ENCODE measurements around the gene MEAF6.
"Not testable (repeated sequence)": the region's sequence is repeated elsewhere in the genome, so short reads cannot be mapped to it uniquely, and the experiment has no call there.

Gene MEAF6

DNA sequence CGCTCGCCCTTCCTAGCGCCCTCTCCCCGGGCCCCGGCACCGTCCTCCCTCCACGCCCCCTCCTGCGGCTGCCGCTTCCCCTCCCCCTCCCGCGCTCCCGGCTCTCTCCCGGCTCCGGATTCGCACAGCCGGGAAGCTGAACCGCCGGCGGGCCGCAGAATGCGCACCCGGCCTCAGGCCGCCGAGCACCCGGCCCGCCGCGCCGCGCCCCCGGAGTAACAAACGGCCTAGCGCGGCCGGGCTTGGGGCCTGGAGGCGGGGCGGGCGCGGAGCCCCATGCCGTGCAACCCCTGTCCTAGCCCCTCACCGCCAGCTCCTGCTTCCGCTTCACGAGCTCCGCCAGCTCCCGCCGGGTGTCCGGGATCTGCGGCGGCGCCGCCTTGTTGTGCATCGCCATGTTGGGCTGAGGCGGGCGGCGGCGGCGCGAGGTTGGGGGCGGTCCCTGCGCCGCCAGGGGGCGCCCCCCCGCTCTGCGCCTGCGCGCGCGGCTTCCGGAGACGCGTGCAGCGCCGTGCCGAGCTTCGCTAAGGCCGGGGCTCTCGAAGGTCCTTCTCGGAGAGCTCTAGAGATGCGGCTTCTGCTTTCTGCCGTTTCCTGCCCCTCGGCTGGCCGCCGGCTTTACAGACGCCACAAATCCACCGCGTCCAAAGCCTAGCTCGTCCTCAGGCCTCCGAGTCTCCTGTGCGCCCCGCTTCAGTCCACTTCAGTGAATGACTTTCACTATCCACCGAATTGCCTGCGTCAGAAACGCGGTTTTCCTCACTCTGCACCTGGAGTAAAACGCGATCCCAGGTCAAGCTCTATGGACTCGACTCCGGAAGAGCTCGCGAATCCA is at the start of gene MEAF6:
Gene MEAF6, minus strand, starts transcription at position 417 of the 835 bp plus-strand sequence. Its CDS starts 20 bp downstream, at position 397.
- DNase-seq (ENCODE audit: low read depth), result peak; percentile 71

DNA sequence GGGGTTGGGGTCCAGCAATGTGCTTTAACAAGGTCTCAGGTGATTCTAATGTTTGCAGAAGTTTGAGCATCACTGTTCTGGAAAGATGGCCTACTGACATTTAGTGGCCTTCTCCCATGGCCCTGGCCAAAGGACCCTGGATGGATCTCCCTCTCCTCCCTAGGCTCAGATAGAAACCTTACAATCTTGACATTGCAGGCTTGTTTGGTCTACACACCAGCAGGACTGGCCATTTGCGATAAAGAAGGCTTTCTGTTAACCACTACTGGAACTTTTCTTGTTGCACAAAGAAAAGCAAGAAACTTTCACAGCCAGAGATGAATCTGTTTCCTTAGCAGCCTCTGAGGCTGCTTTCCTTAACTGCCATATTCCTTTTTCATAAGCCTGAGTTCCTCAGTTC is 48.4 kb upstream of the MEAF6 start:
- DNase-seq (ENCODE audit: low read depth), result no peak

DNA sequence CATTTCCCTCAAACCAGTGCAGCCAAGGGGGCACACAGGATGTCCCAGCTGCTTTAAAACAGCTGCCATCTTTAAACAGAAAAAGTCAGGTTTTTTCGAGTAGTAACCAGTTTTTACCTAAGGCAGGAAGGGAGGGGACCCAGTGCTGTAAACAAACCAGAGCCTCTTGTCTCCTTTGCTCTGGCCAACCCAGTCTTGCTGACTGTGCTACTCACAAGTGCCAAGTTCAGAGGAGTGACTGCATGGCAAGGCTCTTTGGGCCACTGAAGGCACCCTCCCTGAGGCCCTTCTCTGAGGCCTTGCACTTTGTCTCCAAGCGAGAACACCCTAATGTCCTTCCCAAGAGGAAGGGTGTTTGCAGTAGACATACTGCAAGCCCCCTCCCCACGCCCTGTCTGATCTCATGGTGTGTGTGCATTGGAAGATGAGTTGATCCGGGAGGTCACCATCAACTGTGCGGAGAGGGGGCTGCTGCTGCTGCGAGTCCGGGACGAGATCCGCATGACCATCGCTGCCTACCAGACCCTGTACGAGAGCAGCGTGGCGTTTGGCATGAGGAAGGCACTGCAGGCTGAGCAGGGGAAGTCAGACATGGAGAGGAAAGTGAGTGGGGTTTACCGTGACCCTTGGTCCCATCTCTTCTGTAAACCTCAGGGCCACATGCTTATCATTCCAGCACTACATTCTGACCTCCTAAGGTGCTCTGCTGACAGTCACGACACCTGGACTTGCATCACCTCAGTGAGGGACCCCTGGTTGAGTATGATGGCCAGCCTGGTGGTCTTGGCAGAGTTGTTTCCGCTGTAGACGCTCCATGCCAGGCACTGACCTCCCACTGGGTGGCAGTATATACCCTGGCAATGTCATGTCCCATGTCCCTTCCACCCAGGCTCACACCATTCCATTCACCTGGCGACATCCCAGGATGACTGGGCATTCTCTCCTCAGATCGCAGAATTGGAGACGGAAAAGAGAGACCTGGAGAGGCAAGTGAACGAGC is 46.9 kb upstream of the MEAF6 start:
- DNase-seq (ENCODE audit: low read depth), result peak; percentile 53

DNA sequence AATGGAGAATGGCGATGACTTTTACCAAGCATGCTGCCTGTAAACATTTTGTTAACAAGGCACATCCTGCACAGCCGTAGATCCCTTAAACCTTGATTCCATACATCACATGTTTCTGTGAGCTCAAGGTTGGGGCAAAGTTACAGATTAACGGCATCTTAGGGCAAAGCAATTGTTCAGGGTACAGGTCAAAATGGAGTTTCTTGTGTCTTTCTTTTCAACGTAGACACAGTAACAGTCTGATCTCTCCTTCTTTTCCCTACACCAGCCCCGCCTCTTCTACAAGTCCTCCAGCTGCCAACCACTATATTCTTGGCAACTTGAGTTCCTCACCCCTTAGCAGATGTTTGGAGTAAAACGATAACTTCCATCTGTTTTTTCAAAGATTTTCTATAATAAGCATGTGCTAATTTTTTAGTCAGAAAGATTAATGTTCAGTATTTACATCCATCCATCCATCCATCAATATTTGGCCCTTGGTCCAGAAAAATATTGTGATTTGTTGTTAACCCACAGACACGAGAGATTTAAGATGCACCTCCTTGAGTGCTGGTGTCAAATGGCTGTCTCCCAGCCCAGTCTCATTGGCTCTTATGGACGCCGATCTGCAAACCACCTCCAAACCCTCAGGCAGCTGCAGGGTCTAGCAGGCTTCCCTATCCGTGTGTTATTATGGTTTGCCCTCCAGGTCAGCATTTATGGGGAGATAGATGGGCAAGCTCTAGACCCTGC is 46.0 kb upstream of the MEAF6 start:
- no peak for DNase-seq (ENCODE audit: low read depth)

DNA sequence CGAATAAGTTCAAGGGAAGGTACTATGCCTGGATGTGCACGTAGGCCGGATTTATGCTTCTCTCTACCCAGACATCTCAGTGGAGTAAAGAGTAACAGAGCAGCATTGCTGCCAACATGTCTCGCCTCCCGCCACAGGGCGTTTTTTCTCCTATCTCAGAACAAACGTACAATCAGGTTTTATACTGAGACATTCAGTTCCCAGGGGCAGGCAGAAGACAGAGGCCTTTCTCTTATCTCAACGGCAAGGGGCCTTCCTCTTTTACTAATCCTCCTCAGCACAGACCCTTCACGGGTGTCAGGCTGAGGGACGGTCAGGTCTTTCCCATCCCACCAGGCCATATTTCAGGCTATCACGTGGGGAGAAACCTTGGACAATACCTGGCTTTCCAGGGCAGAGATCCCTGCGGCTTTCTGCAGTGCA is 45.4 kb upstream of the MEAF6 start:
- peak; percentile 13 for DNase-seq (ENCODE audit: low read depth)

DNA sequence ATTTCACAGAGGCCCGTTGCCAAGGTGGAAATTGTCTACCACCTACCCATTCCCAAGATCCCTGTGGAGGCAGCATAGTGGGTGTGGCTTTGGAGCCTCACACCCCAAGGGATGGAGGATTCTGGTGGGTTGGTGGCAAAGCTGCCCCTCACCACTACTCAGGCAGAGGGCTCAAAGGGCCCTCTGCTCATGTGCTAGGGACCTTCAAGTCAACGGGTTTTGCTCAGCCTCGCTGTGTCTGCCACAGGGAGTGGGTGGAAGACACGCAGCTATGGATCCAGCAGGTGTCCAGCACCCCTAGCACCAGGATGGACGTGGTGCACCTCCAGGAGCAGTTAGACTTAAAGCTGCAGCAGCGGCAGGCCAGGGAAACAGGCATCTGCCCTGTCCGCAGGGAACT is 44.5 kb upstream of the MEAF6 start:
- DNase-seq (ENCODE audit: low read depth), result no peak

DNA sequence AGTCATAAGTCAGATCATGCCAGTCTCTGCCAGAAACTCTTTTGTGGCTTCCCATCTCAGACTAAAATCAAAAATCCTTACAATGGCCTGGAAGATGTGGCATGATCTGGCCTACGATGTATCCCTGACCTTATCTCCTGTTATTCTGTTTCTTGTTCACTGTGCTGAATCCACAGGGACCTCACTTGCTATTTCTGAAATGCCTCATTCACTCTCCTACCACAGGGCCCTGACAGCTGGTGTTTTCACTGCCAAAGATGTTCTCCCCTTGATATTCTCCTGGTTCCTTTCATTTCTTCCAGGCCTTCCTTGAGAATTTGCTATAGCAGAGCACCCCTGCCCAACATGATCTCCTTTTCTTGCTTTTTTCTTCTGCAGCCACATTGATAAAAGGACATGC is 43.8 kb upstream of the MEAF6 start:
- no peak for DNase-seq (ENCODE audit: low read depth)

DNA sequence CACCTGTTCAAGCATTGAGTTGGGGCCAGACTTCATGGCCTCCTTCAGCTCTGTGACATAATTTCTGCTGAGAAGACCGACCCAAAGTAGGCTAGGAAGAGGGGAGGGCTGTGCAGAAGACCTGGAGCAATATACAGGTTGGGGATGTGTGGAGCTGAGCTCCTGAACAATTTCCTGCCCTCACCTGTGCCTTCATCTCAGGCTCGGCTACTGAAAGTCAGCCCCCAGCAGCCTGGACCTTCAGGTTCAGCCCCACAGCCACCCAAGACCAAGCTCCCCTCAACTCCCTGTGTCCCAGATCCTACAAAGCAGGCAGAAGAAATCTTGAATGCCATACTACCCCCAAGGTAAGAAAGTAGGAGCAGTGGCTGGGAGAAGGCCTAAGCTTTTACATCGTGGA is 42.8 kb upstream of the MEAF6 start:
- DNase-seq (ENCODE audit: low read depth), result no peak

DNA sequence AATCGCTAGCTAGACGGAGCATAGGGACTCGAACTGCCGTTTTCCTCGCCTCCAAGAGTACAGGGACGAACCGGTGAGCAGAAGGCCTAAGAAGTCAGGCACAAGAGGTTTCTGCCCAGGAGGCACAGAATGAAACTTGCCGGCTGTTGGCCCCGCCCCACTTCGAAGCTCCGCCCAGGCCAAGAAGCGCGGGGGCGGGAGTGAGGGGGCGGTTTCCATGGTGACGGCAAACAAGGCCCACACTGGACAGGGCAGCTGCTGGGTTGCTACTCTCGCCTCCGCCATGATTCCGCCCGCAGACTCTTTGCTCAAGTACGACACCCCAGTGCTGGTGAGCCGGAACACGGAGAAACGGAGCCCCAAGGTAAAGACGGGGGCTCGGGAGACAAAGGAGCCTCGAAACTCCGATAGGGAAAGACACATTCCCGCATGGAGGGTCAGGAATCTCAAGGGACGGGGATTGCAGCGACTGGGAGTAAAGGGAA is 42.2 kb upstream of the MEAF6 start, which contains the start of gene DNALI1:
Gene DNALI1, plus strand, starts transcription at position 229 of the 485 bp plus-strand sequence. Its CDS starts 55 bp downstream, at position 284.
- DNase-seq (ENCODE audit: low read depth), result peak; percentile 87

DNA sequence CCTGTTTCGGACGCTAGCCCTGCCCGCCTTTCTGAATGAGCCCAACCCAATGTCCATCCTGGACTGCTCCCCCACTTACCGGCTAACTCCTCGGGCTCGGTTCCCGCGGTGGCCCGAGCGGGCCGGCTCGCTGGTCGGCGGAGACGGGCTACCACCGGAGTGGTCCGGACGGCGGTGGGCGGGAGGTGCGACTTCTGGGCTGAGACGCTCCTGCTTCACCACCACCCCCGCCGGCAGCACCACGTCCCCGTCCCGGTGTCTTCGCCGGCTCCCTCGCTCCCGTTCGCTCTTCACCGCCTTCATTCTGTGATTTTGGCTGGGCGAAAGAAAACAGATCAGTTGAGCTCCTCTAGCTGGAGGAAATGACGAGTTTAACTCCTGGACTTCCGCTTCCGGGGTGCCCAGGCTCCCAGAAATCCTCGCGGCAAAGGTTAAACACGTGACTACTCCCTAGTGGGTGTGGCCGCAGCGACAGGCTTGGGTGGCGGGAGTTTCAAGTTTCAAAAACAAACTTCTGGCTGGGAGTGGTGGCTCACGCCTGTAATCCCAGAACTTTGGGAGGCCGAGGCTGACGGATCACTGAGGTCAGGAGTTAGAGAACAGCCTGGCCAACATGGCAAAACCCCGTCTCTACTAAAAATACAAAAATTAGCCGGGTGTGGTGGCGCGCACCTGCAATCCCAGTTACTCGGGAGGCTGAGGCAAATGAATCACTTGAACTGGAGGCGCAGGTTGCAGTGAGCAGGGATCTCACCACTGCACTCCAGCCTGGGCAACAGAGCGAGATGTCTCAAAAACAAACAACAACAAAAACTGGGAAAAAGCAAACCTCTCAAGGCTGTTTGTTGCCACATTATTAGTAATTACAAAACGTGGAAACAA is 39.6 kb upstream of the MEAF6 start, which contains the start of gene SNIP1:
Gene SNIP1, minus strand, starts transcription at position 367 of the 882 bp plus-strand sequence. Its CDS starts 64 bp downstream, at position 303.
- peak; percentile 90 for DNase-seq (ENCODE audit: low read depth)

DNA sequence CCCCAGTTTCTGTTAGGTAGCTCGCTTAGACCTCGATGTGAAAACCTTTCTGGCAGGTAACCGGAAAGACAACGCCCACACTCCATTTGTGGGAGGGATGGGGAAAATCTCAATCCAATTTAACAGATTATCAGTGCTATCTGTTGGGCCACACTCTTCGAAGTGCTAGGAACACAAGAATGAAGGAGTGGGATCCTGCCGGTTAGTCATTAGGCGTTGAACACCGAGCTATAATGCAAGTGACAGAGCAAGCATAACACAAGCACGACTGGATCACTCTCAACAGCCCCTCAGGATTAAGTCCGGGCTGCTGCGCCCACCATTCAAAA is 39.0 kb upstream of the MEAF6 start:
- no peak for DNase-seq (ENCODE audit: low read depth)

DNA sequence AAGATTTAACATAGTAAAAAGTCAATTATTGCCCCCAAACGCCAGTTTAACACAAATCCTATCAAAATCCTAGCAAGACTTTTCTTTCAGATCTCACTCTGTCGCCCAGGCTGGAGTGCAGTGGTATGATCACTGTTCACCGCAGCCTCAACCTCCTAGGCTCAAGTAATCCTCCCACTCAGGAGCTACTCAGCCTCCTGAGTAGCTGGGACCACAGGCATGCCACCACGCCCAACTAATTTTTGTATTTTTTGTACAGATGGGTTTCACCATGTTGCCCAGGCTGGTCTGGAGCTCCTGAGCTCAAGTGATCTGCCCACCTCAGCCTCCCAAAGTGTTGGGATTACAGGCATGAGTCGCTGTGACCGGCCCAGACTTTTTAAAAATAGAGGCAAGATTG is 34.8 kb upstream of the MEAF6 start:
- DNase-seq (ENCODE audit: low read depth), result peak; percentile 24

DNA sequence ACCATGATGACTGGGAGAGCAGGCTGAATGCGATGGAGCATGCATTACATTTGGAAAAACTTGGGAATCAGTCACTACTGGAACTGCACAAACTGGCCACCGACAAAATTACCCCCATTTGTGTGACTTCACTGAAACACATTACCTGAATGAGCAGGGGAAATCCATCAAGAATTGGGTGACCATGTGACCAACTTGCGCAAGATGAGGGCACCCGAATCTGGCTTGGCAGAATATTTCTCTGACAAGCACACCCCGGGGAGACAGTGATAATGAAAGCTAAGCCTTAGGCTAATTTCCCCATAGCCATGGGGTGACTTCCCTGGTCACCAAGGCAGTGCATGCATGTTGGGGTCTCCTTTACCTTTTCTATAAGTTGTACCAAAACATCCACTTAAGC is 30.5 kb upstream of the MEAF6 start:
- DNase-seq (ENCODE audit: low read depth), result no peak

DNA sequence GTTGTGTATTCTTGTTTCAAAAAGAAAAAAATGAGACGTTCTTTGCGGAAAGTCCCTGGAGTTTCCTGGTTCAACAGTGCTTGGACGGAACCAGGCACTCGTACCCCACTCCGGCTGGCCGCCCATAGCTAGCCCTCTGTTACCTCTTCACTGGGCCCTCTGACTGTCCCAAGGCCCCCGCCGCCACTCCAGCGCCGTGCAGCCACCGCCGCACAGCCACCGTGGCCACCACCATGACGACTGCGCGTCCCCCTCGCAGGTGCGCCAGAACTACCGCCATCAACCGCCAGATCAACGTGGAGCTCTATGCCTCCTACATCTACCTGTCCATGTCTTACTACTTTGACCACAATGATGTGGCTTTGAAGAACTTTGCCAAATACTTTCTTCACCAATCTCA is 30.0 kb upstream of the MEAF6 start:
- no peak for DNase-seq (ENCODE audit: low read depth)

DNA sequence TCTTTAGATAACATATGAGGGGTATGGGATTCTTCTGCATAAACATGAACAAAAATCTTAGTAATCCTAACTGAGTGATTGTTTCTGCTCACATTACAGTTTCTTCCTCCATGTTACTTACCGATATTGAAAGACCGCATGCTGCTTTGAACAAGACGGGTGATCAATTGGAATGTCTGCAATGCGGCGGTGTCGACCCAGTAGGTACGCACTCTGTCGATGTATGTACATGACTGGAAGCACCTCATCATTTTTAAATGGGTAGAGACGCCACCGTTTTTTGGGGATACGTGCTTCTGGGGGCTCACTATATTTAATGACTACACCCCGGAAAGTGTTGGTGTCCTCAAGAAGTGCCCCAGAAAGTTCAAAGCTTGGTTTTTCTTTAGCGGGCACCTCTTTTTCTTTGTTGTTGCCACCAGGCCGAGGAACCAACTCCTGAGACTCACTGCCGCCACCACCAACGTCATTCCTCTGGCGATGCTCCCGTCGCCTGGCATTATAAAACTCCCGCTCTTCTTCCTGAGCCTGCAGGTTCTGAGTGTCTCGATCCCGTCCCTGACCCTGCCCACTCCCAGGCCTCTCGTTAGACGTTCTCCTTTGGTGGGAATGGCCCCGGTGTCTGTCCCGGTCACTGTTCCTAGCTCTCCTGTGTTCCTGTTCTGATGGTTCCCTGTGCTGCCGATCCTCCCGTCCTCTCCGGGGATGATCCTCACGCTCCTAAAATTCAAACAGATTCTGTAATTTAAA is 25.6 kb upstream of the MEAF6 start:
- no peak for DNase-seq (ENCODE audit: low read depth)

DNA sequence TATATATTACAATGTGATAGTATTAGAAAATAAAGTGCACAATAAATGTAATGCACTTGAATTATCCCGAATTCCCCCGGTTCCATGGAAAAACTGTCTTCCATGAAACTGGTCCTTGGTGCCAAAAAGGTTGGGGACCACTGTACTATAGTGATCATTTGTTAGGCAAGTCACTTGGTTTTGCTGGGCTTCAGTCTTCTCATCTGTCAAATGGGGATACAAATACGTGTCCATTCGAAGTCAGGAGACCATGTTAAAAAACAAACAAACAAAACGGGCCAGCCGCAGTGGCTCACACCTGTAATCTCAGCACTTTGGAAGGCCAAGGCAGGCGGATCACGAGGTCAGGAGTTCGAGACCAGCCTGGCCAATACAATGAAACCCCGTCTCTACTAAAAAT is 24.6 kb upstream of the MEAF6 start:
- DNase-seq (ENCODE audit: low read depth), result not testable (repeated sequence)

DNA sequence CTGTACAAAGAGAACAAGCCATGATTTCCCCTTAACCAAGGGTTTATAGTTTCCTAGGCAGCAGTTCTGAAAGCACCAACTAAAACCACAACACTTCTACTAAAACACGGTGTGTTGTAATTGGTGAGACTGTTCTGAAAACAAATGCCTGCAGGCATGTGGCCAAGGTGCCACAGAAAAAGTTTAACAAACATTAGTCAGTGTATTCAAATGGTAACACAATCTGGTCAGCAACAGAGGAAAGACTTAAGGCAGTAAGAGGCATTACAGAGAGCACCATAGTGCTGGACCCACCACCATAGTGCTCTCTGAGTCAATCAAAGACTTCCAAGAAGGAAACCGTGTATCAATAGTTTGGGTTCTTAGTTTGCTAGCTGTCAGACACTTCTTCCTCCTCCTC is 22.8 kb upstream of the MEAF6 start:
- DNase-seq (ENCODE audit: low read depth), result peak; percentile 88

DNA sequence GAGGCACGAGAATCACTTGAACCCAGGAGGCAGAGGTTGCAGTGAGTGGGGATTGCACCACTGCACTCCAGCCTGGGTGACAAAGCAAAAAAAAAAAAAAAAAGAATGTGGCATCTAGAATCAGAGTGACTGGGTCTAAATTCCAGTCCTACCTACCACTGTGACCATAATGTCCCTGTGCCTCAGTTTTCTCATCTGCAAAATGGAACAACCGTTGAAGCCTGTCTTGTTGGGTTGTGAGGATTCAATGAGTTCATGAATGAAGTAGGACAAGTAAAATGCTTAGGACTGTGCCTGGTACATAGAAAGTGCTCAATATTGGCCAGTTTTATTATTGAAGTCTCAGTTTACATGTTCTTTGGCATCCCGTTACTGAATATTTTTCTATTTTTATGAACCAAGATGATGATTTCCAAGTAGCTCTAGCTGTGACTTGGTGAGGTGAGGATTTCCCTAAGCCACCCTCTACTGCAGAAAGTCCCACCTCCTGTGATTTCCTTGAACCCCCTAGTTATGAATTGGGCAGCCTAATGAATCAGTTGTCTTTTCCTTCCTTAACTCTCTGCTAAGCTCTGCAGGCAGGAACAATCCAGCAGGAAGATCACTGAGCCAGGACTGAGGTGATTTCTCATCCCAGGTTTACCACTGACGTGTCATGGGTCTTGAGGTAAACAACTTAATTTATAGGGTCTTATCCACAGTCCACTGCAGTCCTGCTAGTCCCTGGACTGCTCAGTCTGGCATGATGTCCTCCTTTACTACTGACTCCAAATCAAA is 18.9 kb upstream of the MEAF6 start:
- no peak for DNase-seq (ENCODE audit: low read depth)

All from amniotic epithelial cell (primary cell).